Liver (tissue), 9 donors: ENCODE data around the gene FARS2. TPM values are rescaled to one million over a fixed set of nuclear protein-coding genes. Genes with fewer than 3 reads are reported as not detected.

Experiments used
- DNase-seq: peaks from one replicate; pipeline ENCODE4 v3.0.0-alpha.2; 2017; ENCODE audit warnings: low spot score
- H3K27ac ChIP-seq, 2 donors: one replicate each; pipeline ENCODE4 v1.7.0; 2013; ENCODE audit warnings: inconsistent platforms in 2 of 2, low read length in 2 of 2, control low read depth in 1 of 2, low read depth in 1 of 2, mild to moderate bottlenecking in 1 of 2
- H3K27me3 ChIP-seq, 4 donors: one replicate each; pipeline versions ENCODE4 v1.6.1 to v1.7.0; 2013; ENCODE audit warnings: low read length in 3 of 4, inconsistent platforms in 1 of 4, mild to moderate bottlenecking in 1 of 4, moderate library complexity in 1 of 4; ENCODE audit not compliant: control insufficient read depth in 4 of 4, insufficient read depth in 4 of 4
- H3K36me3 ChIP-seq, 4 donors: one replicate each; pipeline versions ENCODE4 v1.6.1 to v1.7.0; 2013; ENCODE audit warnings: low read length in 3 of 4, mild to moderate bottlenecking in 3 of 4, low read depth in 1 of 4, moderate library complexity in 1 of 4; ENCODE audit not compliant: control insufficient read depth in 4 of 4, insufficient read depth in 3 of 4
- H3K4me1 ChIP-seq, 4 donors: one replicate each; pipeline versions ENCODE4 v1.6.1 to v1.7.0; 2013; ENCODE audit warnings: low read length in 3 of 4, mild to moderate bottlenecking in 3 of 4, moderate library complexity in 1 of 4; ENCODE audit not compliant: control insufficient read depth in 4 of 4, insufficient read depth in 4 of 4
- H3K4me3 ChIP-seq, 3 donors: one replicate each; pipeline versions ENCODE4 v1.6.1 to v1.7.0; 2013; ENCODE audit warnings: low read length in 3 of 3, control low read depth in 1 of 3, low read depth in 1 of 3, mild to moderate bottlenecking in 1 of 3
- H3K9ac ChIP-seq, 2 donors: one replicate each; pipeline ENCODE4 v1.7.0; 2013; ENCODE audit warnings: low read length in 2 of 2, mild to moderate bottlenecking in 2 of 2, moderate library complexity in 2 of 2, control low read depth in 1 of 2, low read depth in 1 of 2
- H3K9me3 ChIP-seq, 4 donors: one replicate each; pipeline versions ENCODE4 v1.6.1 to v1.7.0; 2013; ENCODE audit warnings: low read length in 3 of 4; ENCODE audit not compliant: control insufficient read depth in 4 of 4
- ATF3 ChIP-seq: IDR thresholded peaks from 2 replicates; pipeline ENCODE4 v1.6.1; 2016; ENCODE audit warnings: antibody characterized with exemption
- EGR1 ChIP-seq, 2 donors: IDR thresholded peaks; 2 replicates each; pipeline ENCODE4 v1.6.1; 2016 to 2018; ENCODE audit warnings: antibody characterized with exemption in 2 of 2, low read depth in 2 of 2
- FOXA1 ChIP-seq: IDR thresholded peaks from 2 replicates; pipeline ENCODE4 v1.6.1; 2016; ENCODE audit warnings: antibody characterized with exemption
- FOXA2 ChIP-seq: IDR thresholded peaks from 2 replicates; pipeline ENCODE4 v1.6.1; 2016; ENCODE audit warnings: antibody characterized with exemption
- GABPA ChIP-seq, 2 donors: IDR thresholded peaks in 1 of 2; conservative IDR thresholded peaks in 1 of 2; 2 replicates each; pipeline ENCODE4 v1.6.1; 2016; ENCODE audit warnings: antibody characterized with exemption in 2 of 2, mild to moderate bottlenecking in 1 of 2, moderate library complexity in 1 of 2
- HNF4A ChIP-seq, 2 donors: conservative IDR thresholded peaks; 2 replicates each; pipeline ENCODE4 v1.6.1; 2016; ENCODE audit warnings: antibody characterized with exemption in 2 of 2, mild to moderate bottlenecking in 2 of 2
- JUND ChIP-seq, 2 donors: IDR thresholded peaks; 2 replicates each; pipeline ENCODE4 v1.6.1; 2016; ENCODE audit warnings: antibody characterized with exemption in 2 of 2
- MAX ChIP-seq: IDR thresholded peaks from 2 replicates; pipeline ENCODE4 v1.6.1; 2016; ENCODE audit warnings: antibody characterized with exemption
- NR2F2 ChIP-seq: IDR thresholded peaks from 2 replicates; pipeline ENCODE4 v1.6.1; 2016; ENCODE audit warnings: antibody characterized with exemption
- RAD21 ChIP-seq, 2 donors: IDR thresholded peaks; 2 replicates each; pipeline ENCODE4 v1.6.1; 2016; ENCODE audit warnings: antibody characterized with exemption in 2 of 2, mild to moderate bottlenecking in 2 of 2
- RXRA ChIP-seq, 2 donors: IDR thresholded peaks; 2 replicates each; pipeline ENCODE4 v1.6.1; 2017 to 2018; ENCODE audit warnings: antibody characterized with exemption in 2 of 2, mild to moderate bottlenecking in 1 of 2
- SP1 ChIP-seq: IDR thresholded peaks from 2 replicates; pipeline ENCODE4 v1.6.1; 2018; ENCODE audit warnings: antibody characterized with exemption, mild to moderate bottlenecking
- TAF1 ChIP-seq: conservative IDR thresholded peaks from 2 replicates; pipeline ENCODE4 v1.6.1; 2016; ENCODE audit warnings: antibody characterized with exemption, mild to moderate bottlenecking
- YY1 ChIP-seq: IDR thresholded peaks from 2 replicates; pipeline ENCODE4 v1.6.1; 2016; ENCODE audit warnings: antibody characterized with exemption, mild to moderate bottlenecking
- WGBS: extraction: QIAGEN DNeasy Blood & Tissue Kit; methylation state at CpG from one replicate; pipeline ENCODE4 v1.1.7; 2013; 5-methylcytosine and 5-hydroxymethylcytosine counted together
- polyA plus RNA-seq, 2 donors: library from polyadenylated mRNA; stranded (reverse) in 1 of 2; unstranded in 1 of 2; fragments of 200-250 nt in 1 of 2; fragments of >200 nt in 1 of 2; fragmentation: Nextera tagmentation in 1 of 2; extraction: Ambion mirVana in 1 of 2; gene quantifications; one replicate each; pipeline versions ENCODE4 v1.2.1 to v1.2.3, GENCODE V29; 2013 to 2015
- total RNA-seq, 2 donors: library from RNA; depleted of rRNA; stranded (reverse); fragments of >200 nt; gene quantifications; one replicate each; pipeline ENCODE4 v1.2.3, GENCODE V29; 2014
- TF ChIP-seq, protein P1 (sequence below): fragments of 150-350 bp; IDR thresholded peaks from 2 replicates; pipeline ENCODE4 v1.5.1; 2017; ENCODE audit warnings: improper control_type of control experiment, low read depth, low read length; ENCODE audit not compliant: missing input control
- TF ChIP-seq, protein P2 (sequence below): IDR thresholded peaks from 2 replicates; pipeline ENCODE4 v1.6.1; 2016; ENCODE audit warnings: antibody characterized with exemption, mild to moderate bottlenecking
- donor health status: healthy.
- donor health status: healthy.
- donor health status: healthy.
- donor health status: healthy.
- donor health status: healthy.

Gene FARS2
- total and polyA plus RNA-seq, 4 donors, result 7.8 to 25.9 (median 11.2) TPM

DNA sequence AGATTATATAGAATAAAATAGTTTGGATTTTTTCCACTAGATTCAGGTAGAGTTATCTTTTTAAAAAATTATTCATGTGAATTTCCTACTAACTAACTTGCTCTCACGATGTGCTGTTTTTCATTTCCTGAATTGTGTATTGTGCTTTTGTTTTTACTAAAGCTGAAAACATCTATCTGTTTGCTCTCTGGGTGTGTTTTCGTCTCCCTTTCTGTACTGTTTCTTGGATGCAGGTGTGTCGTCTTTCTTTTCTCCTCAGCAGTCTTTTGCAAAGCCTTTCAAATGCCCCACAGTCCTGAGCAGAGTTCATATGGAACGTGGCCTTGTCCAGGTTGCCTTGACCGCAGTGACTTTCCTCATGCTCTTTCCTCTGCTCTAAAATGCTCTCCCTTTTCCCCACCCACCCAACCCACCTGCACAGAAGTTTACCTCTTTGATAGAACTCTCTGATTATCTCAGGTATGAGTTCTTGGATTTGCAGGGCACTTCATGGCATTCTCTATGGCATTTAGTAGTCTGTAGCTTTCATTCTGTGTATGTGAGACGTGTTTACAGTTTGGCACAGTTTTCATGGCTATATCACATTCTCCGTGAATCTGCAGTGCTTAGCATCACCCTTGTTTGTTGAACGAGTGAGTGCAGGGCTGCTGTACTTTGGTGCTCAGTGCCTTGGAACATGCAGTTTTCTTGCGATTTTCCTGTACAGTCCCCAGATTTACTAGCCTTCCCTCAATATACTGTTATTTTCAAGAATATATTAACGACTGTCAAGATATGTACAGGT, 77.1 kb downstream of the FARS2 start:
- H3K36me3 ChIP-seq, result no peaks in the 10 kb centered on the region
- no peak overlapping the region for H3K9ac ChIP-seq
- peaks cover 0 to 4% (median 0%) of the 10 kb centered on the region in 4 donors for H3K4me1 ChIP-seq
- no peak overlapping the region for H3K4me3 ChIP-seq
- TF ChIP-seq FOXA2, result no peak
- no peak for TF ChIP-seq MAX
- TF ChIP-seq TAF1, result no peak
- TF ChIP-seq, protein P1, sequence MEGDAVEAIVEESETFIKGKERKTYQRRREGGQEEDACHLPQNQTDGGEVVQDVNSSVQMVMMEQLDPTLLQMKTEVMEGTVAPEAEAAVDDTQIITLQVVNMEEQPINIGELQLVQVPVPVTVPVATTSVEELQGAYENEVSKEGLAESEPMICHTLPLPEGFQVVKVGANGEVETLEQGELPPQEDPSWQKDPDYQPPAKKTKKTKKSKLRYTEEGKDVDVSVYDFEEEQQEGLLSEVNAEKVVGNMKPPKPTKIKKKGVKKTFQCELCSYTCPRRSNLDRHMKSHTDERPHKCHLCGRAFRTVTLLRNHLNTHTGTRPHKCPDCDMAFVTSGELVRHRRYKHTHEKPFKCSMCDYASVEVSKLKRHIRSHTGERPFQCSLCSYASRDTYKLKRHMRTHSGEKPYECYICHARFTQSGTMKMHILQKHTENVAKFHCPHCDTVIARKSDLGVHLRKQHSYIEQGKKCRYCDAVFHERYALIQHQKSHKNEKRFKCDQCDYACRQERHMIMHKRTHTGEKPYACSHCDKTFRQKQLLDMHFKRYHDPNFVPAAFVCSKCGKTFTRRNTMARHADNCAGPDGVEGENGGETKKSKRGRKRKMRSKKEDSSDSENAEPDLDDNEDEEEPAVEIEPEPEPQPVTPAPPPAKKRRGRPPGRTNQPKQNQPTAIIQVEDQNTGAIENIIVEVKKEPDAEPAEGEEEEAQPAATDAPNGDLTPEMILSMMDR, result no peak
- no peak for TF ChIP-seq SP1
- H3K9me3 ChIP-seq, result no peaks in the 10 kb centered on the region
- H3K27ac ChIP-seq, result no peak overlapping the region
- WGBS, result 83% methylated on average over 10 of the region's 10 CpGs
- no peak for DNase-seq
- H3K27me3 ChIP-seq, result no peaks in the 10 kb centered on the region

- no peak overlapping the region for H3K4me3 ChIP-seq
- no peaks in the 10 kb centered on the region for H3K27me3 ChIP-seq
- DNase-seq, result no peak
- H3K9me3 ChIP-seq, result no peaks in the 10 kb centered on the region
- no peaks in the 10 kb centered on the region for H3K4me1 ChIP-seq
- no peak for TF ChIP-seq ATF3
- TF ChIP-seq, protein P1, result no peak
- TF ChIP-seq JUND (IDR thresholded peaks at IDR 0.05), result no peak
- no peak for TF ChIP-seq GABPA (IDR thresholded peaks at IDR 0.05 in 1 of 2, conservative IDR thresholded peaks at IDR 0.05 in 1 of 2)
- no peak for TF ChIP-seq EGR1 (IDR thresholded peaks at IDR 0.05; ENCODE audit: low read depth in 2 of 2)
- no peak for TF ChIP-seq RAD21 (IDR thresholded peaks at IDR 0.05)
- no peak overlapping the region for H3K9ac ChIP-seq
- WGBS, result 81% methylated on average over 3 of the region's 3 CpGs
- no peak overlapping the region for H3K27ac ChIP-seq
- H3K36me3 ChIP-seq, result no peaks in the 10 kb centered on the region
Measured at GRCh38 chr6:5339786-5340185, 78.5 kb downstream of the FARS2 start.

DNA sequence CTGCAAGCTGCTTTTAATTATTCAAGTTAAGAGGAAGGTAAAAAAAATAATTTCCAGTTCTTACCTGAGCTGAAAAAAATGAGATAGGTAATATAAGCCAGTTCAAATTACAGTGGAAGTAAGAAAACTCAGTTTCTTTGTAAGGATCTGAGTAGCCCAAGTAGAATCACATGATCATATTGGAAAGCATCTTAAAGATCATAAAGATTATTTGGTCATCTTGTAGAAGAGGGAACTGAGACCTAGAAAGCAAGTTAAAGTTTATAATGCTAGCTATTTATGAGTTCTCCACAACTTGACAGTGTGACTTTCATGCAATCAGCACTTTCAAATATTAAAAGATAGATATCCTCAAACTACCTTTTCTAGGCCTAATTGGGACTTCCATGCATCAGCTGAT, 80.5 kb downstream of the FARS2 start:
- no peak for DNase-seq
- Histone ChIP-seq H3K27me3 (no peaks in the 10 kb centered on the region), H3K27ac (no peak overlapping the region), H3K9me3 (no peaks in the 10 kb centered on the region), H3K4me3 (no peak overlapping the region), H3K4me1 (no peaks in the 10 kb centered on the region), H3K36me3 (no peaks in the 10 kb centered on the region), H3K9ac (no peak overlapping the region)
- TF ChIP-seq ATF3 (no peak), MAX (no peak), SP1 (no peak), YY1 (no peak), EGR1 (IDR thresholded peaks at IDR 0.05; ENCODE audit: low read depth in 2 of 2) (no peak), NR2F2 (no peak), TAF1 (no peak), FOXA1 (no peak), HNF4A (conservative IDR thresholded peaks at IDR 0.05) (no peak), RAD21 (IDR thresholded peaks at IDR 0.05) (no peak), FOXA2 (no peak), GABPA (IDR thresholded peaks at IDR 0.05 in 1 of 2, conservative IDR thresholded peaks at IDR 0.05 in 1 of 2) (no peak), RXRA (IDR thresholded peaks at IDR 0.05) (no peak)
- TF ChIP-seq, protein P2, sequence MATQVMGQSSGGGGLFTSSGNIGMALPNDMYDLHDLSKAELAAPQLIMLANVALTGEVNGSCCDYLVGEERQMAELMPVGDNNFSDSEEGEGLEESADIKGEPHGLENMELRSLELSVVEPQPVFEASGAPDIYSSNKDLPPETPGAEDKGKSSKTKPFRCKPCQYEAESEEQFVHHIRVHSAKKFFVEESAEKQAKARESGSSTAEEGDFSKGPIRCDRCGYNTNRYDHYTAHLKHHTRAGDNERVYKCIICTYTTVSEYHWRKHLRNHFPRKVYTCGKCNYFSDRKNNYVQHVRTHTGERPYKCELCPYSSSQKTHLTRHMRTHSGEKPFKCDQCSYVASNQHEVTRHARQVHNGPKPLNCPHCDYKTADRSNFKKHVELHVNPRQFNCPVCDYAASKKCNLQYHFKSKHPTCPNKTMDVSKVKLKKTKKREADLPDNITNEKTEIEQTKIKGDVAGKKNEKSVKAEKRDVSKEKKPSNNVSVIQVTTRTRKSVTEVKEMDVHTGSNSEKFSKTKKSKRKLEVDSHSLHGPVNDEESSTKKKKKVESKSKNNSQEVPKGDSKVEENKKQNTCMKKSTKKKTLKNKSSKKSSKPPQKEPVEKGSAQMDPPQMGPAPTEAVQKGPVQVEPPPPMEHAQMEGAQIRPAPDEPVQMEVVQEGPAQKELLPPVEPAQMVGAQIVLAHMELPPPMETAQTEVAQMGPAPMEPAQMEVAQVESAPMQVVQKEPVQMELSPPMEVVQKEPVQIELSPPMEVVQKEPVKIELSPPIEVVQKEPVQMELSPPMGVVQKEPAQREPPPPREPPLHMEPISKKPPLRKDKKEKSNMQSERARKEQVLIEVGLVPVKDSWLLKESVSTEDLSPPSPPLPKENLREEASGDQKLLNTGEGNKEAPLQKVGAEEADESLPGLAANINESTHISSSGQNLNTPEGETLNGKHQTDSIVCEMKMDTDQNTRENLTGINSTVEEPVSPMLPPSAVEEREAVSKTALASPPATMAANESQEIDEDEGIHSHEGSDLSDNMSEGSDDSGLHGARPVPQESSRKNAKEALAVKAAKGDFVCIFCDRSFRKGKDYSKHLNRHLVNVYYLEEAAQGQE, result no peak
